ENCODE data around the gene C20orf96.
A peak's percentile ranks its signal among the peaks of the same experiment; 100 is the strongest.
"Not testable (repeated sequence)": the region's sequence is repeated elsewhere in the genome, so short reads cannot be mapped to it uniquely, and the experiment has no call there.

C20orf96 gene

GRCh38 chr20:252801-253200 lies 37.7 kb downstream of the C20orf96 start:
- no peak for TF ChIP-seq POLR2AphosphoS5 (IDR thresholded peaks at IDR 0.05; ENCODE audit: low read depth, low read length)
- TF ChIP-seq POLR2A (IDR thresholded peaks at IDR 0.05; ENCODE audit: low read depth, low read length), result no peak
- TF ChIP-seq TAF1 (IDR thresholded peaks at IDR 0.05; ENCODE audit: borderline replicate concordance, low read depth, low read length), result no peak
- FAIRE-seq (no peak), DNase-seq (ENCODE audit: insufficient read length) (no peak)

GRCh38 chr20:251354-251753 lies 39.2 kb downstream of the C20orf96 start:
- DNase-seq (ENCODE audit: insufficient read length) (no peak), FAIRE-seq (no peak)
- TF ChIP-seq TAF1 (IDR thresholded peaks at IDR 0.05; ENCODE audit: borderline replicate concordance, low read depth, low read length), result no peak
- no peak for TF ChIP-seq POLR2AphosphoS5 (IDR thresholded peaks at IDR 0.05; ENCODE audit: low read depth, low read length)
- no peak for TF ChIP-seq POLR2A (IDR thresholded peaks at IDR 0.05; ENCODE audit: low read depth, low read length)

GRCh38 chr20:242905-243304 lies 47.6 kb downstream of the C20orf96 start:
- FAIRE-seq, result no peak
- no peak for DNase-seq (ENCODE audit: insufficient read length)

GRCh38 chr20:237929-238328 lies 52.6 kb downstream of the C20orf96 start:
- no peak for DNase-seq (ENCODE audit: insufficient read length)
- FAIRE-seq, result peak; percentile 80
- TF ChIP-seq POLR2A (IDR thresholded peaks at IDR 0.05; ENCODE audit: low read depth, low read length) (no peak), TAF1 (IDR thresholded peaks at IDR 0.05; ENCODE audit: borderline replicate concordance, low read depth, low read length) (no peak), POLR2AphosphoS5 (IDR thresholded peaks at IDR 0.05; ENCODE audit: low read depth, low read length) (no peak)

More at GRCh38 chr20:242905-243304, 47.6 kb downstream of the C20orf96 start:
- TF ChIP-seq POLR2A (IDR thresholded peaks at IDR 0.05; ENCODE audit: low read depth, low read length) (no peak), POLR2AphosphoS5 (IDR thresholded peaks at IDR 0.05; ENCODE audit: low read depth, low read length) (no peak), TAF1 (IDR thresholded peaks at IDR 0.05; ENCODE audit: borderline replicate concordance, low read depth, low read length) (no peak)

- TF ChIP-seq TAF1 (IDR thresholded peaks at IDR 0.05; ENCODE audit: borderline replicate concordance, low read depth, low read length), result no peak
- no peak for TF ChIP-seq POLR2A (IDR thresholded peaks at IDR 0.05; ENCODE audit: low read depth, low read length)
- no peak for TF ChIP-seq POLR2AphosphoS5 (IDR thresholded peaks at IDR 0.05; ENCODE audit: low read depth, low read length)
- DNase-seq (ENCODE audit: insufficient read length) (no peak), FAIRE-seq (peak; percentile 58)
Measured at GRCh38 chr20:237489-237888, 53.1 kb downstream of the C20orf96 start.

GRCh38 chr20:235891-236290 lies 54.7 kb downstream of the C20orf96 start:
- TF ChIP-seq POLR2AphosphoS5 (IDR thresholded peaks at IDR 0.05; ENCODE audit: low read depth, low read length) (no peak), TAF1 (IDR thresholded peaks at IDR 0.05; ENCODE audit: borderline replicate concordance, low read depth, low read length) (no peak), POLR2A (IDR thresholded peaks at IDR 0.05; ENCODE audit: low read depth, low read length) (no peak)
- no peak for FAIRE-seq
- no peak for DNase-seq (ENCODE audit: insufficient read length)

- FAIRE-seq (no peak), DNase-seq (ENCODE audit: insufficient read length) (no peak)
- TF ChIP-seq POLR2AphosphoS5 (IDR thresholded peaks at IDR 0.05; ENCODE audit: low read depth, low read length) (no peak), POLR2A (IDR thresholded peaks at IDR 0.05; ENCODE audit: low read depth, low read length) (no peak), TAF1 (IDR thresholded peaks at IDR 0.05; ENCODE audit: borderline replicate concordance, low read depth, low read length) (no peak)
Measured at GRCh38 chr20:227439-228105, 63.0 kb downstream of the C20orf96 start.

GRCh38 chr20:226958-227357 lies 63.6 kb downstream of the C20orf96 start, which contains the start of gene DEFB129:
Gene DEFB129 (plus strand): TSS chr20:227258. CDS start chr20:227289, 31 bp downstream.
- no peak for DNase-seq (ENCODE audit: insufficient read length)
- FAIRE-seq, result no peak
- no peak for TF ChIP-seq POLR2AphosphoS5 (IDR thresholded peaks at IDR 0.05; ENCODE audit: low read depth, low read length)

- DNase-seq (ENCODE audit: insufficient read length); FAIRE-seq: not testable (repeated sequence)
Measured at GRCh38 chr20:225879-226278, 64.7 kb downstream of the C20orf96 start.

GRCh38 chr20:221258-221830 lies 69.2 kb downstream of the C20orf96 start:
- no peak for FAIRE-seq
- TF ChIP-seq POLR2AphosphoS5 (IDR thresholded peaks at IDR 0.05; ENCODE audit: low read depth, low read length) (no peak), TAF1 (IDR thresholded peaks at IDR 0.05; ENCODE audit: borderline replicate concordance, low read depth, low read length) (no peak), POLR2A (IDR thresholded peaks at IDR 0.05; ENCODE audit: low read depth, low read length) (no peak)
- DNase-seq (ENCODE audit: insufficient read length), result no peak
